Fibroblast of the aortic adventitia (primary cell): ENCODE measurements around the gene SPECC1. TPM values are rescaled to one million over a fixed set of nuclear protein-coding genes. Genes with fewer than 3 reads are reported as not detected.
A peak's percentile ranks its signal among the peaks of the same experiment; 100 is the strongest.

Experiments
- DNase-seq: peaks from one replicate; pipeline ENCODE4 v3.0.0-alpha.2; 2010; ENCODE audit warnings: low read depth
- H3K4me3 ChIP-seq: 2 replicates; pipeline ENCODE4 v1.5.1; 2011; ENCODE audit warnings: low read depth, mild to moderate bottlenecking, control low read depth, low read length, moderate library complexity
- CTCF ChIP-seq: IDR thresholded peaks from 2 replicates; pipeline ENCODE4 v1.5.1; 2011; ENCODE audit warnings: mild to moderate bottlenecking, low read length, control low read depth, inconsistent platforms; ENCODE audit not compliant: insufficient read depth
- total RNA-seq: library from RNA; depleted of rRNA; stranded (reverse); fragments of >200 nt; gene quantifications from 2 replicates; pipeline ENCODE4 v1.2.3, GENCODE V29; 2012; ENCODE audit warnings: low replicate concordance

Gene SPECC1
- total RNA-seq, 1 donor = 16.8 TPM

- no peak for TF ChIP-seq CTCF
- no peak for DNase-seq
- H3K4me3 ChIP-seq = no peak overlapping the region
Measured at GRCh38 chr17:20077978-20078685, 69.0 kb downstream of the SPECC1 start.

- no peak for DNase-seq
- no peak overlapping the region for H3K4me3 ChIP-seq
- no peak for TF ChIP-seq CTCF
Measured at GRCh38 chr17:20080513-20080912, 71.4 kb downstream of the SPECC1 start.

- peak; percentile 9 for DNase-seq
- no peak for TF ChIP-seq CTCF
- no peak overlapping the region for H3K4me3 ChIP-seq
Measured at GRCh38 chr17:20083156-20083859, 74.1 kb downstream of the SPECC1 start.

GRCh38 chr17:20084621-20085282 lies 75.6 kb downstream of the SPECC1 start:
- H3K4me3 ChIP-seq = no peak overlapping the region
- no peak for TF ChIP-seq CTCF
- no peak for DNase-seq

GRCh38 chr17:20085283-20085845 lies 76.2 kb downstream of the SPECC1 start:
- peak; percentile 35 for DNase-seq
- no peak overlapping the region for H3K4me3 ChIP-seq
- no peak for TF ChIP-seq CTCF

- TF ChIP-seq CTCF = no peak
- no peak for DNase-seq
- no peak overlapping the region for H3K4me3 ChIP-seq
Measured at GRCh38 chr17:20086416-20087076, 77.4 kb downstream of the SPECC1 start.
